GM10266 (cell line): ENCODE results near the gene TNPO2.

ENCODE experiments used
- DNase-seq: peaks from one replicate; pipeline ENCODE4 v3.0.0; 2012; ENCODE audit errors: extremely low spot score
- CTCF ChIP-seq: IDR thresholded peaks from 2 replicates; pipeline ENCODE4 v1.5.1; 2012; ENCODE audit warnings: mild to moderate bottlenecking, low read depth; ENCODE audit not compliant: control insufficient read depth, insufficient read depth; ENCODE audit errors: missing control alignments

TNPO2 gene

DNA sequence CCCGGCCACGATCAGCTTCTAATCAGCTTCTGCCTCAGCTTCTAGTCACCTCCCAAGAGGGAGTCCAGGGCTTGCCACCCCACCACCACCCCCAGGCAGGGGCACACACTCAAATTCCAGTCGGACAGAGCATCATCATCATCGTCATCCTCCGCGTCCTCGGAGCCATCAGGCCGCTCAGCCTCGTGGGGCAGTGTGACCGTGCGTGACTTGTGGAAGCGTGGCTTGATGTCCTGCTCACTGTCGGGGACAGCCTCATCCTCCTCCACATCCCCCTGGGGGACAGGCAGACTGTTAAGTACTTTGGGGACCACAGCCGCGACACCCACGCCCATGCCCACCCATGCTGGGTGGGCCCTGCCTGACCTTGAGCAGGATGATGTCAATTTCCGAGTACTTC is 12.5 kb downstream of the TNPO2 start:
- no peak for DNase-seq
- no peak for TF ChIP-seq CTCF

GRCh38 chr19:12708641-12709040 is 15.1 kb downstream of the TNPO2 start:
- no peak for TF ChIP-seq CTCF
- no peak for DNase-seq

DNA sequence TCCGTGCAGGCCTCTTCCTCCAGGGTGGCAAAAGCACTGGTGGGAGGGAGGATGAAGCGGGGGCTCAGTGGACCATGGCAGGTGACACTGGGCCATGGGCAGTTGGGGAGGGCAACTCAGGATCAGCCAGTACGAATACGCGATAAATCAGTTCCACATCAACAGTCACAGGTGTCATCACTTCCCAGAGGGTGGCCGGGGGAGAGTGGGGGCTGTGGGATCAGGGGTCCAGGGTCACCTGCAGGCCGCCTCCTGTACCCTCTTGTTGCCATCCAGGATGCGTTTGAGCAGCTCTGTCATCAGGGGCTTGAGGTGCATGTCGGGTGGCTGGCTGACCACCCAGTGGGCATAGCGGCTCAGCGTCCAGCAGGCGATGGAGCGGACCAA is 17.4 kb downstream of the TNPO2 start:
- no peak for DNase-seq
- no peak for TF ChIP-seq CTCF

- TF ChIP-seq CTCF, result no peak
- DNase-seq, result no peak
Observed at GRCh38 chr19:12705654-12706331, 17.9 kb downstream of the TNPO2 start.

GRCh38 chr19:12705169-12705568 is 18.6 kb downstream of the TNPO2 start:
- no peak for TF ChIP-seq CTCF
- no peak for DNase-seq

DNA sequence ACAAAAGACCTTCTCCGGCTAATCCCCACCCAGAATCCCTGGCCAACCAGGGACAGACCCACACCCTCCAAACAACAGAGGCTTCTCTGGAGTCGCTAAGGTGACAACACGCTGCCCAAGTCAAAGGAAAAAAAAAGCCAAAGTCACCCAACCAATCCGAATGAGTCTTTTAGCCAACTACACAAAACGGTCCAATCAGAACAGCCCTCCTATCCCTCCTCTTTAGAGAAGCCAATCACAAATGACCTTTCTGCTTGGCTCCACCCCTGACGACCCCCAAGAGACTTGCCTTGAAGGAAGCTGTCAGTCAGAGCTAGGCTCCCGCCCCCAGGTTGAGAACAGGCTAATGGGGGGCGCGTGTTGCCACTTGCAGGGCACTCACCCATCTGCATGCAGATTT is 20.7 kb downstream of the TNPO2 start:
- no peak for TF ChIP-seq CTCF
- DNase-seq, result no peak

GRCh38 chr19:12701596-12702282 is 22.0 kb downstream of the TNPO2 start:
- no peak for TF ChIP-seq CTCF

More at GRCh38 chr19:12701596-12702282, 22.0 kb downstream of the TNPO2 start:
- no peak for DNase-seq
